Measurements from ENCODE around the gene CDK1.

CDK1 gene

GRCh38 chr10:60753817-60754216 is 24.5 kb upstream of the CDK1 start:
- H3K4me1 Mint-ChIP-seq (ENCODE audit: low read depth): no peaks in the 10 kb centered on the region
- no peak overlapping the region for H3K4me3 Mint-ChIP-seq
- H3K36me3 Mint-ChIP-seq (ENCODE audit: low read depth): no peaks in the 10 kb centered on the region
- no peaks in the 10 kb centered on the region for H3K9me3 Mint-ChIP-seq
- H3K27ac Mint-ChIP-seq: no peak overlapping the region
- H3K27me3 Mint-ChIP-seq: peaks cover 22% of the 10 kb centered on the region

DNA sequence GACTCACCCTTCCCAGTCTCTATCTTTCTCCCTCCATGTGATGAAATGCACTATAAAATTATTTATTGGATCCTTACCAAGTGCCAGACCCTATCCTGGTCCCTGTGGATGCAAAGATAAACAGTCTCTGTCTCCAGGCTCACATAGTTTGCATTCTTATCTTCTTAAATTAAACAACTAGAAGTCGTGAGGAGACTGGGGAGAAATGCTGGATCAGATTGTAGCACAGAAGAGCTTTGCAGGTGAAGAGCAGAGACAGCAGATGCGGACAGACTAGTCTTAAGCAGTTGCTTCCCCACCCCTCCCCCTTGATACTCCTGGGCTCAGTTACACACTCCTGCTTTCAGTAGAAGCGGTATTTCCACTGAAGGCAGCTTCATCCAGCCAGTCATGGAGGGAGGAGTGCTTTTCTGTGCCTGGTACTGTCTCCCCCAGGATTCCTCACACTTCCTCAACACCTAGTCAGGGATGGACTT is 20.8 kb upstream of the CDK1 start:
- H3K9me3 Mint-ChIP-seq: no peaks in the 10 kb centered on the region
- H3K27me3 Mint-ChIP-seq: peaks cover 14% of the 10 kb centered on the region
- no peaks in the 10 kb centered on the region for H3K36me3 Mint-ChIP-seq (ENCODE audit: low read depth)
- H3K27ac Mint-ChIP-seq: no peak overlapping the region
- no peaks in the 10 kb centered on the region for H3K4me1 Mint-ChIP-seq (ENCODE audit: low read depth)
- no peak overlapping the region for H3K4me3 Mint-ChIP-seq

DNA sequence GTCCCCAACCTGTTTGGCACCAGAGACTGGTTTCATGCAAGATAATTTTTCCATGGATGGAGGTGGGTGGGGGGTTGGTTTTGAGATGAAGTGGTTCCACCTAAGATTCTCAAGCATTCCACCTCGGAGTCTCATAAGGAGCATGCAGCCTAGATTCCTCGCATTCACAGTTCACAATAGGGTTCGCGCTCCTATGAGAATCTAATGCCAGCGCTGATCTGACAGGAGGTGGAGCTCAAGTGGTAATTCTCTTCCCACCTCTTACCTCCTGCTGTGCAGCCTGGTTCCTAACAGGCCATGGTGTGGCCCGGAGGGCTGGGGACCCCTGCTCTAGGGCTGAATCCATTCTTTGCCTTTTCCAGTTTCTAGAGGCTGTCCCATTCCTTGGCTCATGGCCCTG is 19.1 kb upstream of the CDK1 start:
- Mint-ChIP-seq H3K4me3 (no peak overlapping the region), H3K4me1 (ENCODE audit: low read depth) (no peaks in the 10 kb centered on the region), H3K27me3 (peaks cover 14% of the 10 kb centered on the region)

GRCh38 chr10:60760711-60761210 is 17.5 kb upstream of the CDK1 start:
- peaks cover 14% of the 10 kb centered on the region for H3K27me3 Mint-ChIP-seq
- H3K4me3 Mint-ChIP-seq: no peak overlapping the region
- no peak overlapping the region for H3K27ac Mint-ChIP-seq
- no peaks in the 10 kb centered on the region for H3K9me3 Mint-ChIP-seq
- H3K4me1 Mint-ChIP-seq (ENCODE audit: low read depth): no peaks in the 10 kb centered on the region
- no peaks in the 10 kb centered on the region for H3K36me3 Mint-ChIP-seq (ENCODE audit: low read depth)

More for the DNA sequence above, 19.1 kb upstream of the CDK1 start:
- Mint-ChIP-seq H3K9me3 (no peaks in the 10 kb centered on the region), H3K27ac (no peak overlapping the region), H3K36me3 (ENCODE audit: low read depth) (no peaks in the 10 kb centered on the region)

- H3K4me1 Mint-ChIP-seq (ENCODE audit: low read depth): no peaks in the 10 kb centered on the region
- no peaks in the 10 kb centered on the region for H3K9me3 Mint-ChIP-seq
- H3K27me3 Mint-ChIP-seq: peaks cover 8% of the 10 kb centered on the region
- H3K4me3 Mint-ChIP-seq: no peak overlapping the region
- H3K36me3 Mint-ChIP-seq (ENCODE audit: low read depth): no peaks in the 10 kb centered on the region
- no peak overlapping the region for H3K27ac Mint-ChIP-seq
Measured at GRCh38 chr10:60762554-60762953, 15.7 kb upstream of the CDK1 start.

- H3K4me3 Mint-ChIP-seq: no peak overlapping the region
- no peak overlapping the region for H3K27ac Mint-ChIP-seq
- H3K9me3 Mint-ChIP-seq: no peaks in the 10 kb centered on the region
- no peaks in the 10 kb centered on the region for H3K36me3 Mint-ChIP-seq (ENCODE audit: low read depth)
- H3K4me1 Mint-ChIP-seq (ENCODE audit: low read depth): no peaks in the 10 kb centered on the region
- peaks cover 15% of the 10 kb centered on the region for H3K27me3 Mint-ChIP-seq
Measured at GRCh38 chr10:60767424-60767823, 10.9 kb upstream of the CDK1 start.

GRCh38 chr10:60769406-60769805 is 8.9 kb upstream of the CDK1 start:
- no peaks in the 10 kb centered on the region for H3K36me3 Mint-ChIP-seq (ENCODE audit: low read depth)
- no peaks in the 10 kb centered on the region for H3K9me3 Mint-ChIP-seq
- peaks cover 21% of the 10 kb centered on the region for H3K27me3 Mint-ChIP-seq
- no peak overlapping the region for H3K4me3 Mint-ChIP-seq
- peak overlapping the region; percentile 64 for H3K27ac Mint-ChIP-seq
- H3K4me1 Mint-ChIP-seq (ENCODE audit: low read depth): no peaks in the 10 kb centered on the region

DNA sequence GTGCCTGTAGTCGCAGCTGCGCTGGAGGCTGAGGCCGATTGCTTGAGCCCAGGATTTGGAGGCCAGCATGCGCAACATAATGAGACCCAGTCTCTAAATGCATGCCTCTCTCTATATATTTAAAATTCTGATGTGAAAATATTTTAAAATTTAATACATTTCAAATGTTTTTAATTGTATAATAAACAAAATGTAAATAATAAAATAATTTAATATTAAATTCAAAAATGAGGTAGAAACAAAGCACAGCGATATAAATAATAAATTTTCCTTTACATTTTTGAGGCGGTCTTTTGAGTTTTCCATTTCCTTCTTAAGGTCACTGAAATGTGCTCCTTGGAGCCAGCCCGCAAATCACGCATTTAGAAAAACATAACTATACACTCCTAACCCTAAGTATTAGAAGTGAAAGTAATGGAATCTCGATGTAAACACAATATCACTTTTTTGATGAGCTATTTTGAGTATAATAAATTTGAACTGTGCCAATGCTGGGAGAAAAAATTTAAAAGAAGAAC is 523 bp upstream of the CDK1 start:
- H3K27ac Mint-ChIP-seq: peak overlapping the region; percentile 94

DNA sequence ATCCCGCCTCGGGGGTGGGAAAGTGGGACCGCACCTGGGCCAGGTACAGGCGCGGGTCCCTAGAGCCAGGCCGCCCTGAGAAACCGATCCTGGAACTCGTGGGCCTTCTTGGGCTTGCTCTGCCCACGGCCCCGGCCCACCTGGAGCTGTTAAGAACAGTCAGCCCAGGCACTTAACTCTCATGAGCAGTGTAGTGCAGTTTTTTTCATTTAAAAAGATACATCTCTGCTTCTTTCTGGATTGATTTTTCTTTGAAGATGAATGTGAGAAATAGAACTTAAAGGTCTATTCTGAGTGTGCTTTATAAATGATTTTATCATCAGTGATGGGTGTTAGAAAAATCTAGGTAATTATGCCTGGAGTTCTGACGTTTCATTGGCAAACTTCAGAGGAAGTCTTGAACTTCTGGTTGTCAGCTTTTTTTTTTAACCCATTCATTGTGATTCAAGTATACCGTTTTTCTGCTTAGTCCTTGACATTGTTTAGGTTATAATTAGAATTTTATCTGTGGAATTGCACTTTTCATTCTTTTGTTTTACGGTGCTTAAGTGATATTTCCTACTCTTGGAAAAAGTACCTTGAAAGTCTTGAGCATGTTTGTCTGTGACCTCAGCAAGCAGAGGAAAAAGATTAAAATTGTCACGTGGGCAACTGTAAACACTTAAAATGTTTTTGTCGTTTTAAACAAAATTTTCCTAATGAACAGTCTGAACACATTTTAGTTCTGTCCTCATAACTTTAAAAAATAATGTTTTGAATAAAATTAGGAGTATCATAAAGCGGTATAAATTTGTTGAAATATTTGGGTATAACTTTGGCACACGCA is 906 bp downstream of the CDK1 start:
- peaks cover 43% of the 10 kb centered on the region for H3K36me3 Mint-ChIP-seq (ENCODE audit: low read depth)
- peaks cover 41% of the 10 kb centered on the region for H3K4me1 Mint-ChIP-seq (ENCODE audit: low read depth)
- peak overlapping the region; percentile 94 for H3K4me3 Mint-ChIP-seq
- no peaks in the 10 kb centered on the region for H3K9me3 Mint-ChIP-seq
- H3K27ac Mint-ChIP-seq: peak overlapping the region; percentile 78
- H3K27me3 Mint-ChIP-seq: peaks cover 1% of the 10 kb centered on the region

More for the DNA sequence above, 523 bp upstream of the CDK1 start:
- Mint-ChIP-seq H3K36me3 (ENCODE audit: low read depth) (peaks cover 30% of the 10 kb centered on the region), H3K9me3 (no peaks in the 10 kb centered on the region), H3K4me3 (peak overlapping the region; percentile 94), H3K4me1 (ENCODE audit: low read depth) (peaks cover 35% of the 10 kb centered on the region), H3K27me3 (peaks cover 6% of the 10 kb centered on the region)

DNA sequence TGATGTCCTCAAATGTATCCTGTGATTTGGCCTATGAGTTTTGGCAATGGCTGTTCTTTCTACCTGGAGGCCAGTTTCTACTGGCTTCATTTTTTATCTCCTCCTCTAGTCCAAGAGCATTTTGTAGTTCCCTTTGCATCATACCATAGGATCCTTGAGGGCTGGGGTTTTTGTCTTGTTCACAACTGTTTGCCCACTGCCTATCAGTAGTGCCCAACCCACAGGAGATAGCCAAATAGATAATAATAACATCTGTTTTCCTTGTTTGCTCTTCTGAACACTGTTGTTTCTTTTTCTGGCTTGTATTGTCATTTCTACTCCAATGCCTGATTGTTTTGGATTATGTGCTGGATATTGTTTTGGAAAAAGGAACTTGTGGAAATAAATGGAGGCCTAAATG is 3.4 kb downstream of the CDK1 start:
- Mint-ChIP-seq H3K4me3 (peak overlapping the region; percentile 27), H3K9me3 (no peaks in the 10 kb centered on the region), H3K4me1 (ENCODE audit: low read depth) (peaks cover 45% of the 10 kb centered on the region), H3K36me3 (ENCODE audit: low read depth) (peaks cover 66% of the 10 kb centered on the region), H3K27ac (no peak overlapping the region), H3K27me3 (no peaks in the 10 kb centered on the region)

- Mint-ChIP-seq H3K9me3 (no peaks in the 10 kb centered on the region), H3K4me1 (ENCODE audit: low read depth) (peaks cover 47% of the 10 kb centered on the region), H3K4me3 (no peak overlapping the region), H3K36me3 (ENCODE audit: low read depth) (peaks cover 88% of the 10 kb centered on the region), H3K27me3 (no peaks in the 10 kb centered on the region), H3K27ac (no peak overlapping the region)
Measured at GRCh38 chr10:60784641-60785040, 6.4 kb downstream of the CDK1 start.

DNA sequence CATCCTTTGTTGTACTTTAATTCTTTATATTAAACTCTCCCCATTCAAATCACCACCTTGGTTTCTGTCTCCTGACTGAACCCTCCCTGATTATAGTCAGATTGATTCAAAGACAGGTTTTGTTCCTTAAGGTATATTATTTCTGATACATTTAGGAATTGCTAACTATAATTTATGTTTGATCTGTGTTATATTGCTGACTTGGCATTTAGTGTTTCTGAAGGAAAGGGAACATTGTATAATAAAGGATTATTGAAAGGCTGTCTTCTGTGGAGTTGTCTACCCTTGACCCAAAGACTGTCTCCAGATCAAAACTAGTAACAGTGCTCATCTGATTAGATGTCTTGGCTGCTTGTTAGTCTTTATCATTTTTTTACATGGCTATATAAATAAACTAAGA is 10.3 kb downstream of the CDK1 start:
- Mint-ChIP-seq H3K9me3 (no peaks in the 10 kb centered on the region), H3K27ac (no peak overlapping the region), H3K4me3 (no peak overlapping the region), H3K36me3 (ENCODE audit: low read depth) (peaks cover 97% of the 10 kb centered on the region), H3K27me3 (no peaks in the 10 kb centered on the region), H3K4me1 (ENCODE audit: low read depth) (peaks cover 27% of the 10 kb centered on the region)

GRCh38 chr10:60789340-60789739 is 11.1 kb downstream of the CDK1 start:
- no peaks in the 10 kb centered on the region for H3K9me3 Mint-ChIP-seq
- H3K4me3 Mint-ChIP-seq: no peak overlapping the region
- no peak overlapping the region for H3K27ac Mint-ChIP-seq
- H3K4me1 Mint-ChIP-seq (ENCODE audit: low read depth): peaks cover 22% of the 10 kb centered on the region
- H3K36me3 Mint-ChIP-seq (ENCODE audit: low read depth): peaks cover 96% of the 10 kb centered on the region
- no peaks in the 10 kb centered on the region for H3K27me3 Mint-ChIP-seq

DNA sequence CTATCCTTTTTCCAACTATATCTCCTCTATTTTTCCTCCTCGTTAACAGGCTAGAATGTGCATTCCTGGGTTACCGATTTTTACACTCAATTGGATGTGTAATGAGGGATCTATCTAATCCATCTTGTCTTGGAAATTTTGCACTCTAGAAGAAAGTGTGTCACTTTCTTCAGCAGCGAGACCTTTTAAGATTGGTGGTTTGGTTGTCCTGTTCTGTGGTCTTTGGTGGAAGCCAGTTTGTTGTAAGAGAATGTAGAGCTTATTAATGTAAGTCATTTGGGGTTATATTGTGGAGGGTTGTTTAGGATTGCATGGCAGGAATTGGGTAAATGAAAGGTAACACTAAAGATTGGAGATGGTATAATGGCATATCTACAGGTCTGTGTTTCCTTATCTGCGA is 16.7 kb downstream of the CDK1 start:
- H3K4me1 Mint-ChIP-seq (ENCODE audit: low read depth): peaks cover 5% of the 10 kb centered on the region
- H3K36me3 Mint-ChIP-seq (ENCODE audit: low read depth): peaks cover 78% of the 10 kb centered on the region
- H3K27ac Mint-ChIP-seq: no peak overlapping the region
- no peak overlapping the region for H3K4me3 Mint-ChIP-seq
- H3K9me3 Mint-ChIP-seq: no peaks in the 10 kb centered on the region
- H3K27me3 Mint-ChIP-seq: no peaks in the 10 kb centered on the region

GRCh38 chr10:60795465-60796202 is 17.4 kb downstream of the CDK1 start:
- Mint-ChIP-seq H3K27me3 (no peaks in the 10 kb centered on the region), H3K27ac (no peak overlapping the region), H3K4me1 (ENCODE audit: low read depth) (peaks cover 2% of the 10 kb centered on the region), H3K9me3 (no peaks in the 10 kb centered on the region), H3K36me3 (ENCODE audit: low read depth) (peaks cover 71% of the 10 kb centered on the region), H3K4me3 (no peak overlapping the region)
